HL-60/S4 (cell line): ENCODE measurements around the gene PXDN.
"Not testable (repeated sequence)": the region's sequence is repeated elsewhere in the genome, so short reads cannot be mapped to it uniquely, and the experiment has no call there.

Experiments
- in situ Hi-C: fragments of 300-500 bp; cut with MboI; formaldehyde crosslinking; loops from 2 replicates; pipeline ENCODE4 v1.14.3; 2022; ENCODE audit warnings: low sequenced_read_pairs

Gene PXDN

DNA sequence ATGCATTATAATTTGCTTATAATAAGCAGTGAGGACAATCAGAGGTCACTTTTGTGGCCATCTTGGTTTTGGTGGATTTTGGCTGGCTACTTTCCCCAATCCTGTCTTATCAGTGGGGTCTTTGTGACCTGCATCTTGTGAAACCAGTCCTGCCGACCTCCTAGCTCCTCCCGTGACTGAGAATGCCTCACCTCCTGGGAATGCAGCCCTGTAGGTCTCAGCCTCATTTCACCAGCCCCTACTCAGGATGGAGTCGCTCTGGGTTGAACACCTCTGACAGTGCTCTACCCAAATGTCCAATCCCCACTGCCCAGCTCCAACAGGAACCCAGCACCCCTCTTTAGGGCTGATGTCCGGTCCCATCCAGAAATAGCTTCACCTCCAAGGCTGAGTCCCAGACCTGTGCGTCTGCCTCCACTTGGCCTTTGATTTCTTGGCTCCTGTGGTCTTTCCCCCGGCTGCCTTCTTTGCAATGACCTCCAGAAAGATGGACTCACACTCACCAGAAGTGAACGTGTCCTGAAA lies 31.3 kb upstream of the PXDN start:
- in situ Hi-C loops: no loop called here

DNA sequence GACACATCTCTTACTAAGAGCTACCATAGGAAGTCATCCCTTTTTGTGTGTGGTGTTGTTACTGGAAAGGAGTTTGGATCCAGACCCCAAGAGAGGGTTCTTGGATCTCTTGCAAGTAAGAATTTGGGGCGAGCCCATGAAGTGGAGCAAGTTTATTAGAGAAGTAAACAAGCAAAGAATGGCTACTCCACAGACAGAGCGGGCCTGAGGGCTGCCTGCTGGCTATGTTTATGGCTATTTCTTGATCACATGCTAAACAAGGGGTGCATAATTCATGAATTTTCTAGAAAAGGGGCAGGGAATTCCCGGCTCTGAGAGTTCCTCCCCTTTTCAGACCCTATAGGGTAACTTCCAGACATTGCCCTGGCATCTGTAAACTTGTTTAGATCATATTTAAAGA lies 30.6 kb upstream of the PXDN start:
- in situ Hi-C loops: no loop called here

DNA sequence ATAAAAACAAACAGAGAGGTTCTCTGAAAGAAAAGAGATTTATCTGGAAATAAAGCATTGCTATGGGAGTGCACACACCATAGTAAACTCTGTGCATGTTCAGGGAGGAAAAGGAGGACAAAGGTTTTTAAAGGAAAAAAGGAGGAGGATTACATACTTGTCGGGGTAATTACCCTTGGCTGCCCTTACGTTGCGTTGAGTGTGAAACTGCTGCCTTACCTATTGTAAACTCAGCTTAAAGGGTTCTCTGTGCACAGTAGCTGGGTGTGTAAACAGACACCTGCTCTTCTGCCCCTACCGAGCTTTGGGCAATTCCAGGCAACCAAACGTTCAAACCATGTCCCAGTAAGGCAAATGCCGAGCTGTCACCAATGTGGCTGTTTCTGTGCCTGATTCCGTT lies 29.6 kb upstream of the PXDN start:
- in situ Hi-C loops: no loop called here

DNA sequence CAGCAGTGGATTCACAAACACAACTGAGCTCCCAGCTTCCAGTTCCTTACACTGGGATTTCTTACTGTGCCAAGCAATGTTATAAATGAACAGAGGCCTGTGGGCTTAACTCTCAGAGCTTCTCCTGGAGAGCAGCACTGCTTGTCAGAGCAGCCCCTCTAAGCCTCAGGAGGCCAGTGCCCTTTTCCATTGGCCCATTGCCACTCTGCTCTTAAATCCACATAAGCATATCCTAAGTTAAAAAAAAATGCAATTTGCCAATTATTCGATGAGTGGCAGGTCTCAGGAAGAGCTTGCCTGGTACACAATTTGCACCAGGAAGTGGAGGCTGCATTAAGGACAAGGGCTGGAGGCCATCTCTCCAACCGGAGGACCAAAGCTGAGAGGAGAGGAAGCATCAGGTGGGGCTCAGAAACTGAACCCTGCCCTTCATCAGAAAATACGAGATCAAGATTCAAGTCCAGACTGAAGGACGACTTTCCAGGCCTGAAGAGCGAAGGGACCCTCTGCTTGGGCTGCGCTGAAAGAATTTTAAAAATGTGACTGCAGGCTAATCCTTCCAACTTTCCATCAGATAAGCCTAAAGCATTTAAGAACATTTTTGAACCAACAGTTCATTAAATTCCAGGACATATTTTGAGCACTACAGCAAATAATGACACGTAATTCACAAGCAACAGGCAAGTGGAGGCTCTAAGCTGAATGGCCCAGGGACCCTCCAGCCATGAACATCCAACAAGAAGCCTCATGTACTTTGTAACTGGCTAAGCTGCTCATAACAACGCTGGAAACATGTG lies 28.4 kb upstream of the PXDN start:
- in situ Hi-C loops: no loop called here

DNA sequence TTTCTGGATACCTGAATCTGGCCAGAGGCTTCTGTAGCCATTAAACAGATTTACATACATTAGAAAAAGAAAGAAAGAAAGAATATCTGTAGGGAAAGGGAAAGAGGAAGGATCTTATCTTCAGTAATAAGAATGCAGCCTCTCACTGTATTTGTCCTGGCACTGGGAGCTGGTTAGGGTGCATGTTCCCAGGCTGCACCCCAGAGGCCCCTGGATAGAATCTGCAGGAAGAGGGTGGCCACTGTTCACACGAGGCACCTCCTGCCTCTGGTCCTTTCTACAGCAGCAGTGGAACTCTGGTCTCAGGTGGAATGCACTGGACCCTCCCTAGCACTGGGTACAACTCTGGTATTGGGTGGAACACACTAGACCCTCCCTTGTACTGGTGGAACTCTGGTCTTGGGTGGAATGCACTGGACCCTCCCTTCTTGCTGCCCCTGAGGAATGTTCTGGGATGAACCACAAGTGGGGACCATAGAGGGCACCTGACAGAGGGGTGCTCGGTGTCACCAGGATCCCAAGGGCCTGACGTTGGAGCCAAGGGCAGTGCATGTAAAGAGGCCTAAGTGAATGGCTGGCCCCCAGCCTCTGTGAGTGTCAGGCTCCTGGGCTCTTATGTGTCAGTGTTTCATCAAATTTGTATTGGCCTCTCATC lies 27.4 kb upstream of the PXDN start:
- in situ Hi-C loops: no loop called here

DNA sequence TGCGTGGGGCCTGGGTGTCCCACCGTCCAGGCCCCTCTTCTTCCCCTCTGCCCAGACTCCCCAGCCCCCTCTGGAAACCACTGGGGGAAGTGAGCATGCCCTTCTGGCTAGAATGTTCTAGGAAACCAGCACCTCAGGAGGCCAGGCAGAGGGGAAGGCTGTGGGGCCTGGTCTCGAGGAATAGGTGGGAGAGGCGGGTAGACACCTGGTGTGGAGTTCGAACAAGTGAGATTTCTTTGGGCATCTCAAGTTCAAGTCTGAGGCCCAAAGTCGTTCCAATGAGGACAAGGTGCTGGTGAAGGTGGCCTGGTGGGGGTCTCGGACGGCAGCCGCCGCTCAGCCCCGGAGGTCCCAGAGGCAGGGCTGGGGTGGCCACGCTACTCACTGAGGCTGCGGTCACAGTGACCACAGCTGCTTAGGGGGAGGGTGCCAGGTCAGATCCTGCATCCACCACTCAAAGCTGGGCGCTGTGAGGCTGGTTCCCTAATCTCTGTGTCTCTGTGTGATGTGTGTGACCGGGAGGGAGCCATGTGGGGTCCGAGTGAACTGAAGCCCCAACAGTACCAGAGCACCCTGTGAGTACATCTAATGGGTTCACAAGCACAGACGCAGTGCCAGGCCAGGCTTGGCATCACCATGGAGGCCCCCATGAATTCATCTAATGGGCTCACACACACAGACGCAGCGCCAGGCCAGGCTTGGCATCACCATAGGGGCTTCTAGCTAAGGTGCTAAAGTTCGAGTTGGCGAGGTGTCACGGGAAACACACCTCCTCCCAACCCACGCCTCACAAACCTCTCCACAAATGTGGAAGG lies 26.5 kb upstream of the PXDN start:
- in situ Hi-C loops: no loop called here

DNA sequence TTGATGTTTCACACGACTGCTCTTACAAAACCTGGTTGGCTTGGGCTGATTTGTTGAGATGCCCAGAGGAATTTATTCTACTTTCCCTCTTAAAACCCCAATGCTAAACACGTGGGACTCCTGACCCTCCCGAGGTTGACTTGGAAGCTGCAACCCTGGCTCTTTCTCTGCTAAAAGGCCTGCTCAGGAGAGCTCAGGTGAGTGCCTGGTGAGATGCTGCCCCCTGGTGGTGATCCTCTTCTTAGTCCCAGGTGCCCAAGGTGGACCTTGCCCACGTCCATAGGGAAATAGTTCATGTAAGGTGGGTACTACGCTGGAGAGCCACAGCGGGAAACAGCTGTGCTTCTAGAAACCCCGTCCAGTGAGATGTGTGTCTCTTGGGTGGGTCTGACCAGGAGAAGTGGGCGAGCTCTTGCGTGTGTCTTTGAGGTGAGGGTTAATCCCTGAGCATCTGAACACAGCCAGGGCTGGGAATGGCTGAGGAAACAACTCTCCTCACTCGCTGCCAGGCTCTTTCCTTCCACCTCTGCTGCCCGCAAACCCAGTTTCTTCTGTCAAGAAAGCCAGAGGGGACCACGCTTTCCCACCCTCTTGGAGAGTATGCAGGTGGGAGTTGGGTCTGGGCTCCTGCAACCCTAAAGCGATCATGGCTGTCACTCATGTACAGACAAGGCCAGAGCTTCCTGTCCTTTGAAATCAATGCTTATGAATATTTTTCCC lies 25.5 kb upstream of the PXDN start:
- in situ Hi-C loops: no loop called here

DNA sequence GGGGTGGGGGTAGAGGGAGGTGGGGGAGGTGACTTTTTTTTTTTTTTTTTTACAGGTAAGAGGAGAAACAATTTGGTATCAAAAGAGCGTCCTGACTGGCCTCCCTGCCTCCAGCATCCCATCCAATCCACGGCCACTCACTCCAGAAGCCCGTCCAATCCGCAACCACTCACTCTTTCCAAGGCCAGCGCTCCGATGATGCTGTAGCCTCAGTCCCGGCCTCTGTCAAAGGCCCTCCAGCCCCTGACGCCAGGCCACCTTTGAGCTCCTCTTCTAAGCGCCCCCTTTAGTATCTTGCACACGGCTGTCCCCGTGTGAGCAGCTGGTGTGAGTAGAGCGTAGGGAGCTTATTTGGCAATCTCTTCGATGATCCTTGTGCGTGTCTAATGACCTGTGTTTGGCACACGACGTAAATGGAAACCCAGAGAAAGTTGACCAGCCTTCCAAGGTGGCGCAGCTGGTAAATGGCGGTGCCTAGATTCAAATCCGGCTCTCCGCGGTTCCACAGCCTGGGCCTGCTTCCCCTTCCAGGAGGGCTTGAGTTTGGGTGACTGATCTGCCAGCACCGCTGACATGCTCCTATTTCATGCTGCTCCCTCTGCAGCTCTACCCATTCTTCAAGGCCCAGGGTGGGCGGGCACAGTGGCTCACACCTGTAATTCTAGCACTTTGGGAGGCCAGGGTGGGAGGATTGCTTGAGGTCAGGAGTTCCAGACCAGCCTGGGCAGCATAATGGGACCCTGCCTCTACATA lies 23.8 kb upstream of the PXDN start:
- in situ Hi-C loops: no loop called here

DNA sequence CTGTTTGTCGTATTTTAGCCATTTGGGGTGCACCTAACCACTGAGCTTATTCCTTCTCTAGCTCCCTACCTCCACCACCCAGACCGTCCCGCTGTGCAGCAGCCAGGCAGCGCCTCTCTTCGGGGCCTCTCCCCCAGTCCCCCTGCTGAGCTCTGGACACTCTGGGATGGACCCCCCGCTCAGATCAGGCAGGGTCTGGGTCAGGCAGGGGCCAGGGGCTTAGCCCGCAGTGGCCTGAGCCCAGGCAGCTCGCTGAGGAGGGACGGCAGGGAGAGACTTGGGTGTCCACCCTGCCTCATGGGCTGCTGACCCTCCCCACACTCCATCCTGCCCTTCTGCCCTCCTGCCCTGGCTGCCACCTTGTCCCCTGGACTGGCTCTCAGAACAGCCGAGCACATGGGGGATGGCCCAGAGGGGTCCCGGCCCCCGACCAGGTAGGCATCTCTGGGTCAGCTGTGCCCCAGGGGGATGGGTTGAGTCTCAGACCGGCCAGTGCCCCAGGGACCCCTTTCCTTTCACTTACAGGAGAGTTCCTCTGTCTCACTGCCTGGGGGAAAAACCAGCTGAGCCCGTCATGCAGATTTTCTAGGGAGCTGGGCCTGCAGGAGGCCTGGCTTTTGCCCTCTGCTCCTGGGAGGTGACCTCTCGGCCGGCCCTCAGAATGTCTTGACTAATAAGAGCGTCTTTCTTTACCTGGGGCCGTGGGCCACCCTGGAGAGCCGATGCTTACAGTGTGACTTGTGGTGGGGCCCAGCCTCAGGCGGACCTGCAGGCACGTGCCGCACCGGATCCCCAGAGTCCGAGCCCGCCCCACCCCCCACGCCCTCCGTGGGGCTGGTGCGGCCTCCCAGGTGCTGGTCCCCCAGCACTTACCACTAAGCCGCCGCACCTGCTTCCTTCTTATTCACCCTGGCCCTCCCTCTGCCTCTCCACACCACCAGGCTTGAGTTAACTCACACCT lies 22.8 kb upstream of the PXDN start:
- in situ Hi-C loops: no loop called here

DNA sequence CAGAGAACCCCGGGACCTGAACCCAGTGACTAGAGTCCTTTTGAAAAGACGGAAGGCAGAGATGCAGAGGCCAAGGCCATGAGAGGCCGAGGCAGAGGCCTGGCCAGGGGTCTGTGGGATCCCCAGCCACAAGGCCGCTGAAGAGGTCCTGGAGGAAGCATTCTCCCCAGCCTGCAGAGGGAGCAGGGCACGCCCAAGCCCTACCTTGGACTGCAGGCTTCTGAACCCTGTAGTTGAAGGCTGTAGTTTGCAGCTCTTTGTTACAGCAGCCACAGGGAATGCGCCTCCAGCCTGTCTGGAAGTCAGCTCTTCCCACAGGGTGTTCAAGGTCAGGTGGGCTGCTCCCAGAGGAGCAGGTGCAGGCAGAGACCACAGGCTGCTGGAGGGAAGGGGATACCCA lies 22.1 kb upstream of the PXDN start:
- in situ Hi-C loops: no loop called here

DNA sequence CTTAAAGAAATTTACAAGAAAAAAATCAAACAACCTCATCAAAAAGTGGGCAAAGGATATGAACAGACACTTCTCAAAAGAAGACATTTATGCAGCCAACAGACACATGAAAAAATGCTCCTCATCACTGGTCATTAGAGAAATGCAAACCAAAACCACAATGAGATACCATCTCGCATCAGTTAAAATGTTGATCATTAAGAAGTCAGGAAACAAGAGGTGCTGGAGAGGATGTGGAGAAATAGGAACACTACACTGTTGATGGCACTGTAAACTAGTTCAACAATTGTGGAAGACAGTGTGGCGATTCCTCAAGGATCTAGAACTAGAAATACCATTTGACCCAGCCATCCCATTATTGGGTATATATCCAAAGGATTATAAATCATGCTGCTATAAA lies 20.9 kb upstream of the PXDN start:
- in situ Hi-C loops: not testable (repeated sequence)

DNA sequence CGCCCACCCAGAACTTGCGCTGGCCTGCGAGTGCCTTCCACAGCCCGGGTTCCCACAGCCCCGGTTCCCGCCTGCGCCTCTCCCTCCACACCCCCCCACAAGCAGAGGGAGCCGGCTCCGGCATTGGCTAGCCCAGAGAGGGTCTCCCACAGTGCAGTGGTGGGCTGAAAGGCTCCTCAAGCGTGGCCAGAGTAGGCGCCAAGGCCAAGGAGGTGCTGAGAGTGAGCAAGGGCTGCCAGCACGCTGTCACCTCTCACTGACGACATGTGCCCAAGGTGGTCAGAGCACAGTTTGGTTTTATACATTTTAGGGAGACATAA lies 15.3 kb upstream of the PXDN start:
- in situ Hi-C loops: no loop called here

DNA sequence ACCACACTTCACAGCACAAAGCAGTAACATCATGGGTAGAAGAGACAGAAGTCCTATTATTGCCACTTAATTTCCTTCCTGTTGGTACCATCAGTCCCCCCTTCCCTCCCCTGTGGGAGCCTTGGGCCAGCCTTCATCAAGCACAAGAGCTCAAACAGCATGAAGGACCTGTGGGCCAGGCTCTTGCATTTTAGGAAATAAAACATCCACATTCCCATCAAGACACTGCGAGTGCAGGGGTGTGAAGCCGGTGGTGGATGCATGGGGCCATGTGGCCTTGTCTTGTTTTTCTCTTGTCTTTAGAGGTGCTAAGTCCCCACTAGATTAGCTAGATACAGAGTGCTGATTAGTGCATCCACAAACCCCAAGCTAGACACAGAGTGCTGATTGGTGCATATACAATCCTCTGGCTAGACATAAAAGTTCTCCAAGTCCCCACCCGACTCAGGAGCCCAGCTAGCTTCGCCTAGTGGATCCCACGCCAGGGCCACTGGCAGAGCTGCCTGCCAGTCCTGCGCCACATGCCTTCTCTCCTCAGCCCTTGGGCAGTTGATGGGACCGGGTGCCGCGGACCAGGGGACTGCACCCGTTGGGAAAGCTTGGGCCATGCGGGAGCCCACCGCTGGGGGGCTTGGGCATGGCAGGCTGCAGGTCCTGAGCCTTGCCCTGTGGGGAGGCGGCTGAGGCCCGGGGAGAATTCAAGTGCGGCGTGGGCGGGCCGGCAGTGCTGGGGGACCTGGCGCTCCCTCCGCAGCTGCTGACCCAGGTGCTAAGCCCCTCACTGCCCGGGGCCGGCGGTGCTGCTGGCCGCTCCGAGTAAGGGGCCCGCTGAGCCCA lies 14.7 kb upstream of the PXDN start:
- in situ Hi-C loops: no loop called here

DNA sequence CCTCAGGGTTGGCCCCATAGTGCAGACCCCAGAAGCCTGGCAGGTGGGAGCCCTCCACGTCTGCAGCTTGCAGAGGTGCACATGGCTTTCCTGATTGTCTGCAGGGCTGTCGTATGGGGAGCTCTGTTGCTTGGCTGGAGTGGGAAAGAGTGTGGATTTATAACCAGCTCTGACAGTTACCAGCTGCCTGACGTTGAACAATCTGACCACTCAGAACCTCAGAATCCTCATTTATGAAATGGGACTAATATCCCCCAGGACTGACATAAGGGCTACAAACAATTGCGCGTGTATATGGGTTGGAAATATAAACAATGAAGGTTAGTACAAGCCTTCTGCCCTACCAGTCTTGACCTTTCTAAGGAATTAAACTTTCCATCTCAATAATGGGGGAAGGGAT lies 13.9 kb upstream of the PXDN start:
- in situ Hi-C loops: no loop called here

DNA sequence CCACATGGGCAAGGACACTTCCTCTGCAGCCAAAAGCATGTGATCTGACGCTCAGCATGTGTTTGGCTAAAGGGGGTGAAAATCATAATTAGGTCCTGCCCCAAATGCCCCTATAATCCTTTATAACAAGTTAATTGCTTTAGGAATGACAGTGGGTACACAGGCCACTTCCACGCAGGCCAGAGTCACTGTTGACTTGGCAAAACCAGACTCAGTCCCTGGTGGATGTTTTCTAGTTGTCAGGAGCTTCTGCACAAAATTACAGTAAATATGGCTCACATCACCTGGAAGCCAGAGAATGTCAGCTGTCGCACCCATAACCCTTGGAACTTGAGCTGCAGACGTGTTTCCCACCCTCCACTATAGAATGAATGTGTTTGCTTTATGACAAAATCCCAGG lies 13.3 kb upstream of the PXDN start:
- in situ Hi-C loops: no loop called here

DNA sequence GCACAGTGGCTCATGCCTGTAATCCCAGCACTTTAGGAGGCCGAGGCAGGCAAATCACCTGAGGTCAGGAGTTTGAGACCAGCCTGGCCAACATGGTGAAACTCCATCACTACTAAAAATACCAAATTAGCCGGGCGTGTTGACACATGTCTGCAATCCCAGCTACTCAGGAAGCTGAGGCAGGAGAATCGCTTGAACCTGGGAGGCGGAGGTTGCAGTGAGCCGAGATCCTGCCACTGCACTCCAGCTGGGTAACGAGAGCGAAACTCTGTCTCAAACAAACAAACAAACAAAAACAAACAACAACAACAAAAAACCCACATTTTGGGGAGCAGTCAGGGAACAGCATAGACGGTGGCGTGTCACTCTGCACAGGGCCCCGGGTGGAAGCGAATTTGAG lies 12.8 kb upstream of the PXDN start:
- in situ Hi-C loops: not testable (repeated sequence)

DNA sequence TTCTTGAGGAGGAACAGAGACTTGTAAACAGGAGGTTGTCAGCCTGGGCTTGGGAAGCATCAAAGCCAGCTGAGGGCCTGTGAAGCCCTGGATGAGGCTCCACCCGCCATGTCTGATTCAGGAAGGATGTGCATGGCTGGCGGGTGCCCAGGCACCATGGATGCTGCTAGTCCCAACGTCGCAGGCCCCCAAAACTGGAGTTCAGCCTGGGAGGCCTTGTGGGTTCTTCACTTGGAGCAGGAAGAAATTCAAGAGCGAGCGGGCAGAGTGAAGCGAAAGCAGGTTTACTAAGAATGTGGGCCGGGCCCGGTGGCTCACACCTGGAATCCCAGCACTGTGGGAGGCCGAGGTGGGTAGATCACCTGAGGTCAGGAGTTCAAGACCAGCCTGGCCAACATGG lies 12.1 kb upstream of the PXDN start:
- in situ Hi-C loops: no loop called here

DNA sequence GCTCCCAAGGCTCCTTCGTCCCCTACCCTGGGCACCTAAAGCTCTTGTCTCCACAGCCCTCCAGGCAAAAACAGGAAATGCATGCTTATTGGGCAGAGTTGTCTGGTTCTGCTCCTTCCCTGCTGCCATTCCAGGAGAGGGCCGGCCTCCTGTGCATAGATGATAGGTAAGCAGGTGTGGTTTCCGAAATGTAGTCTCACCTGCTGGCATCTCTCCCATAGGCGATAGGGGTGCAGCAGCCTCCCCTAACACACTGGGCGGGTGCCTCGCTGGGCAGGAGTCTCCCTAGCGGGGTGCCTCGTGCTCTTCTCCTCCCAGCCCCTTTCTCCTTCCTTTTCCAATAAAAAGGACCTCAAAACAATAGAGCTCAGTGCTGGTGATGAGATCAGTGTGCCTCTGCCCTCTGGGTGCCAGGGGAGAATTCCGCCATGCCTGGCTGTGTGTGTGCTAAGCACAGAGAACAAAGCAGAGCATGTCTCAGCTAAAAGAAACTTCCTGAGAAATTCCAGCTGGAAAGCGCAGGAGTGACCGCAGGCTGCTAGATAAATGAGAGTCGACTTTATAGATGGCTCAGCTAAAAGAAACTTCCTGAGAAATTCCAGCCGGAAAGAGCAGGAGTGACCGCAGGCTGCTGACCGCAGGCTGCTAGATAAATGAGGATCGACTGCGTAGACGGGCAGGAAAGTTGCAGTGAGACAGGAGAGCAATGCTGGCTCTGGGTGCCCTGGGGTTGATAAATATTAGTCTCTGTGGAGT lies 11.3 kb upstream of the PXDN start:
- in situ Hi-C loops: no loop called here
